Measurements from ENCODE around the gene TMA7.
"Not testable (repeated sequence)": the region's sequence is repeated elsewhere in the genome, so short reads cannot be mapped to it uniquely, and the experiment has no call there.

Gene TMA7

GRCh38 chr3:48482822-48483221 lies 42.8 kb downstream of the TMA7 start:
- peaks cover 20% of the 10 kb centered on the region for H3K4me1 Mint-ChIP-seq (ENCODE audit: low read depth)
- not testable (repeated sequence) for DNase-seq (ENCODE audit: low spot score); H3K27me3 Mint-ChIP-seq (ENCODE audit: low read depth); H3K27ac Mint-ChIP-seq; H3K4me3 Mint-ChIP-seq; H3K9me3 Mint-ChIP-seq; H3K36me3 Mint-ChIP-seq (ENCODE audit: low read depth)

GRCh38 chr3:48486952-48487351 lies 46.9 kb downstream of the TMA7 start:
- Mint-ChIP-seq H3K4me3 (no peak overlapping the region), H3K9me3 (no peaks in the 10 kb centered on the region), H3K27me3 (ENCODE audit: low read depth) (no peaks in the 10 kb centered on the region), H3K27ac (no peak overlapping the region), H3K4me1 (ENCODE audit: low read depth) (peaks cover 2% of the 10 kb centered on the region), H3K36me3 (ENCODE audit: low read depth) (no peaks in the 10 kb centered on the region)
- no peak for DNase-seq (ENCODE audit: low spot score)

- Mint-ChIP-seq H3K27me3 (ENCODE audit: low read depth) (no peaks in the 10 kb centered on the region), H3K4me3 (no peak overlapping the region), H3K9me3 (no peaks in the 10 kb centered on the region), H3K4me1 (ENCODE audit: low read depth) (peaks cover 3% of the 10 kb centered on the region), H3K36me3 (ENCODE audit: low read depth) (peaks cover 1% of the 10 kb centered on the region), H3K27ac (no peak overlapping the region)
- DNase-seq (ENCODE audit: low spot score) = no peak
Measured at GRCh38 chr3:48492461-48493202, 52.6 kb downstream of the TMA7 start.

- H3K36me3 Mint-ChIP-seq (ENCODE audit: low read depth) = peaks cover 5% of the 10 kb centered on the region
Measured at GRCh38 chr3:48493203-48493501, 53.1 kb downstream of the TMA7 start.

More at GRCh38 chr3:48493203-48493501, 53.1 kb downstream of the TMA7 start:
- no peak overlapping the region for H3K4me3 Mint-ChIP-seq
- H3K4me1 Mint-ChIP-seq (ENCODE audit: low read depth) = peaks cover 3% of the 10 kb centered on the region
- DNase-seq (ENCODE audit: low spot score) = no peak
- peaks cover 2% of the 10 kb centered on the region for H3K9me3 Mint-ChIP-seq
- no peak overlapping the region for H3K27ac Mint-ChIP-seq
- H3K27me3 Mint-ChIP-seq (ENCODE audit: low read depth) = no peaks in the 10 kb centered on the region

Measured in T-helper 2 cell treated with Interferon-gamma antibody and Interleukin-4, amounts not matched to agents 5 μg/mL and 100 μg/mL, for 36 hours (primary cell).